ENCODE data around the gene EFEMP2.

Gene EFEMP2

DNA sequence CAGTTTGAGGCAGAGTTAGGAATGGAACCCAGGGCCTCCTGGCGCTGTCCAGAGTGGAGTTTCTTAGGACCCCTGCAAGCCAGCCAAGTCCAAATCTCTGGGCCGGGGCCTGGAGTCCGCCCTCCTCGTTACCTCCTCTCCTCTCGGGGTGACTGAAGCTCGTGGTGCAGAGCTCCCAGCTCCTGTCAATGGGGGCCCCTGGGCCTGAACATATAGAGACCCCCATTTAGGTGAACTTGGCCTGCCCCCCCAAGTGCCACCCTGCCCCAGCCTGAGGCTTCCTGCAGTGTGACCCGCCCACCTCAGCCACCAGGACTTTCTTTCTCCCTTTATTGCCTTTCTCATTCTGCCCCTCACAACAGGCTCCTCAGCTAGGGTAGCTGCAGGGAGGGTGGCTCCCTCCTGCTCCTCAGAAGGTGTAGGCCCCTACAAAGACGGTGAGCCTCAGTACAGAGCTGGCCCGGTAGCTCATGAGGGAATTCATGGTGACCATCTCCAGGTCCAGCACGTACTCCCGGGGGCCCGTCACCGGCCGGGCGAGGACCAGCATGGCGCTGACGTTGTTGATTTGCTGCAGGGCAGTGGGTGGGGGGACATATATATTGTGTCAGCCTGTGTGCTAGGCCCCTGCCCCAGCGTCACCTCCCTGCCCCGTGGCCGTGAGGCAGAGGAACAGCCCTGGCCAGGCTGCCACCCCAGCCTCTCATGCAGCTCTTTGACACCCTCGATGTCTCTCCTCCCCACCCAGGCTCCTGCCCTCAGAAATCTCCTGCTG is 5.9 kb downstream of the EFEMP2 start:
- no peak for DNase-seq (ENCODE audit: low spot score)

DNA sequence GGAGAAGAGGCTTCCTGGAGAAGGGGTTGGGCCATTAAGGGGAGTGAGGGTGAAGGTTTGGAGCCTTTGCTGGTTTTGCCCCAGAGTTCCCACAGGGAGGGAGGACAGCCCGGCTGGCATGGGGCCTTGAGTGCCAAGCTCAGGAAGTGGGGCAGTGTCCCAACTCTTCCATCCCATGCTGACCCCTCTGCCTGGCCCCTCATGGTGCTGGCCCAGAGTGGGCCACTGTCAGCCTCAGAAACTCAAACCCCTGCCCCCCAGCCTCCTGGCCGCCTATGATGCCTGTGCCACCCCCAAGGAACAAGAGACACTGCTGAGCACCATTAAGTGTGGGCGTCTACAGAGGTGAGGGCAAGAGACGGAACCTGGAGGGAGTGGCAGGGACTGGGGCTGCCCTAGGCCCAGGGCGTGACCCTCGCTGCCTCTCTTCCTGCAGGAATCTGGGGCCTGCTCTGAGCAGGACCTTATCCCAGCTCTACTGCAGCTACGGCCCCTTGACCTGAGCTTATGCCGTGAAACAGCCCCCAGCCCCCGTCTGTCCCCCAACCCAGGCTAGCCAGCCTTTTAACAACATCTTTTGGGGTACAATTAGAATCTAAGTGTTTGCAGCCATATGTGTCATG is 6.9 kb downstream of the EFEMP2 start:
- DNase-seq (ENCODE audit: low spot score): no peak

DNA sequence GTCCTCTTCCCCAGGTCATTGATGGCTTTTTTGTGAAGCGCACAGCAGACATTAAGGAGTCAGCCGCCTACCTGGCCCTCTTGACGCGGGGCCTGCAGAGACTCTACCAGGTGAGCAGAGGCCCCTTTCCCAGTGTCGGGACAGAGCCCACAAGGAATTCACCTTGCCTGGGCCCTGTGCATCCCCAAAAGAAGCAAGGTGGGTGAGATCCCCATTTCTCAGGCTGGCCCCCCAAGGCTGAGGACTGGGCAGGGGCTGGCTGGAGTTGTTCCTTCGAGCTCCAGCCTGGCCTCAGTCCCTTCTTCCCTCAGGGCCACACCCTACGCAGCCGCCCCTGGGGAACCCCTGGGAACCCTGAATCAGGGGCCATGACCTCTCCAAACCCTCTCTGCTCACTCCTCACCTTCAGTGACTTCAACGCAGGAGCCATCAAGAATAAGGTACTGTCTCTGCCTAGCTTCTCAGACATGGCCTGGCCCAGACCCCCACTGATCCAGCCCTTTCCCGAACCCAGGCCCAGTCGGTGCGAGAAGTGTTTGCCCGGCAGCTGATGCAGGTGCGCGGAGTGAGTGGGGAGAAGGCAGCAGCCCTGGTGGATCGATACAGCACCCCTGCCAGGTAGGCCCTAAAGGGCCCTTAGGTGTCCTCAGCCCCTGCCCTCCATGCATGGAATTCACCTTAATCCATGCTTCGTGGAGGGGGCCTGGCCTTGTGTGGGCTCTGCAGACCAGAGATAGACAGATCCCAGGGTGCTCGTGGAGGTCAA is 7.7 kb downstream of the EFEMP2 start:
- DNase-seq (ENCODE audit: low spot score): no peak

DNA sequence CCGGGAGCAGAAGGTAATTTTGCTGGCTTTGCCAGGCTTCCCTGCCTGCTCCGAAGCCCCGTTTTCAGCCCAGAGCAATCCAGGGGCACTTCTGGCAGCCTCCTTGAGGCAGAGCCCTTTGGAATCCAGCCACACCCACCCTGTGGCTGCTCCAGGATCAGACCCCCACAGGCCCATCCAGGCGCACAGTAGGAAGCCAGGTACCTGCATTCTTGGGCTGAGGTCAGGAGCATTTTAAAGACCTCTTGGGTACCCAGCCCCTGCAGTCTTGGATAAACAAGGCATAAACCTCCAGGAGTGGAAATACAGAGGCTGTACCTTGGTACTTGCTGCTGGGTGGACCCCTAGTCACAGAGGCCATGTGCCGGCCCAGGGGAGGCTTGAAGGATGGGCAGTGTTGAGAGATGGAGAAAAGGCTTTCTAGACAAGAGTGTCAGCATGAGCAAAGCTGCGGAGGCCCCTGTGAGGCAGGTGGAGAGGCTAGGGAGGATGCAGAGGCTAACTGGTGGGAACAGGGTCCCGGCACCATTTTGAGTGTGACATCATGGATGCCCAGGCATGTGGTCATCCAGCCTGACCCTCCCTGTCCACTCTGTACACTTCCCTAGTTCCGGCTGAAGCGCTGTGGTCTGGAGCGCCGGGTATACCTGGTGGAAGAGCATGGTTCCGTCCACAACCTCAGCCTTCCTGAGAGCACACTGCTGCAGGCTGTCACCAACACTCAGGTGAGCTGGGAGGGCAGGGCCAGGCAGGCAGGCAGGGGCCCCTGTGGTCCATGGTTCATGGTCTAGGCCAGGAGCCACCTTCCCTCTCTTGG is 8.5 kb downstream of the EFEMP2 start:
- no peak for DNase-seq (ENCODE audit: low spot score)

DNA sequence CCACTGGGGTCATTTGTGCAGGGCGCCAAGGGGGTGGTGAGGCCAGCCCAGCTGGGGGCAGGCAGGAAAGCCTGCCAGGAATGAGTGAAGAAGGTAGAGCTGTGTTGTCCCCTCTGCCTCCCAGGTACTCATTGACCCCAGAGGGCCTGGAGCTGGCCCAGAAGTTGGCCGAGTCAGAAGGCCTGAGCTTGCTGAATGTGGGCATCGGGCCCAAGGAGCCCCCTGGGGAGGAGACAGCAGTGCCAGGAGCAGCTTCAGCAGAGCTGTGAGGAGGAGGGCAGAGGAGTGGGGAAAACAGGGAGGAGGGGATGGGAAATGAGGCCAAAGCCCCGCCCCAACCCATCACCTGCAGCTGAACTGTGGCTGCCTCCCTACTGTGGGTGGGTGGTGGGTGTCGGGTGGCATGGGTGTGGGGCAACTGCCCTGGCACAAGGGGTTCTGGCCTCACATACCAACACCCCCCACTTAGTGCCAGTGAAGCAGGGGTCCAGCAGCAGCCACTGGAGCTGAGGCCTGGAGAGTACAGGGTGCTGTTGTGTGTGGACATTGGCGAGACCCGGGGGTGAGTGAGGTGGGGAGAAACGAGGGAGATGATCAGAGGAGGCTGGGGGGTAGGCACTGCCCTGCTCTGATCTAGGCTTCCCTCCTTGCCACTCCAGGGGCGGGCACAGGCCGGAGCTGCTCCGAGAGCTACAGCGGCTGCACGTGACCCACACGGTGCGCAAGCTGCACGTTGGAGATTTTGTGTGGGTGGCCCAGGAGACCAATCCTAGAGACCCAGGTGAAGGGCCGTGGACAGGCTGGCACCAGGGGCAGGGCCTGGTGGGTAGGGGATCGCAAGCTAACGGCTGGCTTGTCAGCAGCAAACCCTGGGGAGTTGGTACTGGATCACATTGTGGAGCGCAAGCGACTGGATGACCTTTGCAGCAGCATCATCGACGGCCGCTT is 9.4 kb downstream of the EFEMP2 start:
- DNase-seq (ENCODE audit: low spot score): no peak

DNA sequence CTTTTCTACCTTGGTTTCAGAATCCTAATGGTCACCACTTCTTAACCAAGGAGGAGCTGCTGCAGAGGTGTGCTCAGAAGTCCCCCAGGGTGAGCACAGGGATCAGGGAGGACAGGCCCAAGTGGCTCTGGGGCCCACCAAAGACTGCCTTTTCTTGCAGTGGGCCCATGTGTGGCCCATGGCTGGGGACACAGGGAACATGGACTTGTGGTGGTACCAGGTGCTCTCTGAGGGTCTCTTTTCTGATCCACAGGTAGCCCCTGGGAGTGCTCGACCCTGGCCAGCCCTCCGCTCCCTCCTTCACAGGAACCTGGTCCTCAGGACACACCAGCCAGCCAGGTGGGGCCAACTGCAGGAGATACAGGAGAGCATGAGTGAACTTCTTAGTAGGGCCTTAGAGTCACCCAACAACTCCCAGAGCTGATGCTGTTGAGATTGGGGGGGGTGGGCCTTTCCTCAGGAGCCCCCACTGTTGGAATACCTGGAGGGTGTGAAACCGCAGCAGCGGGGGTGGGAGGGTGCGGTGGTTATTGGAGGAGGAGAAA is 10.3 kb downstream of the EFEMP2 start:
- DNase-seq (ENCODE audit: low spot score): no peak

DNA sequence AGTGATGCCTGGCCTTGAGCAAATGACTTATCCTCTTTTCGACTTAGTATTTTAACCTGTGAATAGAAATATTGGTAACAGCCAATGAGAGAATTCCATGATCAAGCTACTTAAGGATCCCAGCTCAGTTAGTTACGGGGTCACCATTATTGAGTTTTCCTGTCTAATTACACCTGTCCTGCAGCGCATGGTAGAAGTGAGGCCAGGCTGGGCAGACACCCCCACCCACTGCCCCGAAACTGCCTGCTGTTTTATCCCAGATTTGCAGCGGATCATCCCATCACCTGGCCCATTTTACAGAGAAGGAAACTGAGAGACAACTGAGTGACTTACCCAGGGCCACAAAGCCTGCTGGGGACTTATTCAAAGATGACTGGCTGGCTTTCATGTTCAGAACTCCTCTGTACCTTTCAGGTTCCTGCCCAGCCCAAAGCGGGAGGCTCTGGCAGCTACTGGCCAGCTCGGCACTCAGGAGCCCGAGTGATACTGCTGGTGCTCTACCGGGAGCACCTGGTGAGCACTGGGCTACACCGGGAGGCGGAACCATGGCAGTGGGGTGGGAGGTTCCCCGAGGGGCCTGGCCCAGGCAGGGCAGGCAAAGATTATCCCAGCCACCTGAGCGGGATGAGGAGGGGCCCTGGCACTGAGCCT is 10.9 kb downstream of the EFEMP2 start:
- DNase-seq (ENCODE audit: low spot score): no peak

DNA sequence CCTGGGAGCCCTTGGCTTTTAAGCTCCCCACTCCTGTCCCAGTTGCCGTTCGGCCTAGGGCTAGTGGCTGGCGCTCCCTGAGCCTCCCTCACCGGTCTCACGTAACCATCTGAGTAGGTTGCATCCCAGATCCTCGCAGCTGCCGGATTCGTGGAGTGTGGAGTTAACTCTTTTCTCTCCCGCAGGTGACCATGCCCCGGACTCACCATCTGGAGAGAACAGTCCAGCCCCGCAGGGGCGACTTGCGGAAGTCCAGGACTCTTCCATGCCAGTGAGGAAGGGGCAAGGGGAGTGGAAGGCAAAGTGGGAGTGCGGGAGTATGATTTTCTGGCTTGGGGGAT is 11.5 kb downstream of the EFEMP2 start:
- DNase-seq (ENCODE audit: low spot score): no peak

DNA sequence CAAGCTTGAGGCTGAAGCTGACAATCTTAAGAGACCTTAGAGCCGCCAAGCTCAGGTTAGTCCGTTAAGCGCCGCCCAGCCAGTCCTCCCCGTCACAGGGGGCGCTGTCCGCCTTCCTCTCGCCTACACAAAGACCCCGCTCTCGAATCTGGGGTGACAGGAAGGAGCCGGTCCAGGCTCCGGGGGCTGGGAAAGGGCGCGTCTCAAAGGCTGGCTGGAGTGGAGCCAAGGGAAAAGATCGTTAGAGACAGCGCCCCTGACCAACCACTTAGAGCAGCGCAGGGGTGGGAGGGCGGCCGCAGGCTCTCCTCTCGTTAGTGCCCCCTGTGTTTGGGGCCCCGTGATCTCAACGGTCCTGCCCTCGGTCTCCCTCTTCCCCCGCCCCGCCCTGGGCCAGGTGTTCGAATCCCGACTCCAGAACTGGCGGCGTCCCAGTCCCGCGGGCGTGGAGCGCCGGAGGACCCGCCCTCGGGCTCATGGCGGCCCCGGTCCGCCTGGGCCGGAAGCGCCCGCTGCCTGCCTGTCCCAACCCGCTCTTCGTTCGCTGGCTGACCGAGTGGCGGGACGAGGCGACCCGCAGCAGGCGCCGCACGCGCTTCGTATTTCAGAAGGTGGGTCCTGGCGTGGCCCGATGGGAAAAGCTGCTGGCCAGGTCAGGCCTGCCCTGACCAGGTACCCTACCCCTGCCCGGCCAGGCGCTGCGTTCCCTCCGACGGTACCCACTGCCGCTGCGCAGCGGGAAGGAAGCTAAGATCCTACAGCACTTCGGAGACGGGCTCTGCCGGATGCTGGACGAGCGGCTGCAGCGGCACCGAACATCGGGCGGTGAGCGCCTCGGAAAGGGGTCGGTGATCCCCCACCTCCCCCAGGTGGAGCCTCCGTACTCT is 12.1 kb downstream of the EFEMP2 start, which contains the start of gene MUS81:
TSS of gene MUS81 (plus strand) at position 156 of the 887 bp plus-strand sequence. CDS start at position 477, 321 bp downstream.
- peak; percentile 89 for DNase-seq (ENCODE audit: low spot score)

DNA sequence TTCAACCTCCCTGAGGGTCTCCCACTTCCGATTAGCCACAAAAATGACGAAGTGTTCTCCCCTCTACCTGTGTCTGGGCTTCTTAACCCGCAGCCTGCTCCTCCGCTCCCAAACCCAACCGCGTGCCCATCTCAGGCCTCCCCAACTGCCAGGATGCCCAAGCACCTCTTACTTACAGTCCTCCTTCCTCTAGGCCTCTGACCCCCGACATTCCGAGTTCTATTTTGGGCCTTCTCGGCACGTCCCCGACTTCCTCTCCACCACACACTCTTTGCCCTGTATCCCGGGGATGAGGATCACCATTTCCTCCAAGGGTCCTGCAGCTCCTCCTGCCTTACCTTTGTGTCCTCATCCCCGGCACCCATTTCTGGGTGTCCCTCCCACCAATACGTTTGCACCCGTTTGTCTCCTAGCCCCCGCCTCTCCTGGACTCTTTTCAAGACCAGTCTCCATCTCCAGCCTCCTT is 12.8 kb downstream of the EFEMP2 start:
- no peak for DNase-seq (ENCODE audit: low spot score)

DNA sequence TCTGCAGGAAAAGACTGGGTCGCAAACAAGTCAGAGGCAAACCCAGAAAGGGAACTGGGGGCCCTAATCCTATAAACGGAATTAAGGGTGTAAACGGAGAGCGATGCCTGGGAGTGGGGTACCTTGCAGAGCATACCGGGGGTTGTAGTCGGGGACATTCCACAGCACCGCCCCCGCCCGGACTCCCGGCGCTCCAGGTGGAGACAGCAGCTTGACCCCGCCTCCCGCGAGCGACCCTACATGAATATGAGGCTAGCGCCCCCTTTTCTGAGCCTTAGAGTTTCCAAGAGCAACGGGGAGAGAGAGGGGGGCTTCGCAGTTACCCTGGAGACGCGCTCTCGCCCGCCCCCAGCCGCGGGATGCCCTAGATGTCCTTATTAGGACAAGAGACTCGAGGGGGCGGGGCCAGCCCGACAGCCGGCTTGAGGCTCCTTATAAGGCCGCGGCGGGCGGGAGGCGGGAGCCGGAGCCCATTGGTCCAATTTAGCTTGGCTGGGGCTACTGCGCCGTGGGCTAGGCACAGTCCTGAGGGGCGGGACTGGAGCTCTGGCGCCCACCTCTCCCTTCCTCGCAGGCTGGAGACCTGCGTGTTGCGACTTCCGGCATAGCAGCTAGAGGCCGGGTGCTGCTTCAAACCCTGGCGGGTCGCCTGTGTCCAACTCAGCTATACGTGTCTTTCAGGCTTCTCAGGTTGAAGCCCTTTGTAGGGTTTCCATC is 13.3 kb downstream of the EFEMP2 start:
- DNase-seq (ENCODE audit: low spot score): peak; percentile 93

DNA sequence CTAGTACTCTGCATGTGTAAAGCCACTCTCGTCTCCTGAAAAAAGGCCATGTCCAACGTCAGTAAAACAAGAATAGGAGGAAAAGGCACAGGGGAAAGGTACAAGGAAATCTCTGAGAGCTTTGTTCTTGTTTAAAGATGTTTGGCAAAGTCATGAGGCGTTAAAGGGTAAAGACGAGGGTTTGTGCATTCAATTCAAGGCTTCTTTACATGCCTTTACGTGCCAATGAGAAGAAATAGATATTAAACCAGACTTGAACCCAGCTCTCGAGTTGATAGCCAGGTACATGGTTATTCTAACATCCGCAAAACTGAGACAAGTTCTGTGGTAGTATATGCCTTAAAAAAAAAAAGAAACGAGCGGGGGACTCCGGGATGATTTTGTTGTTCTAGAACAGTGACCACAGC is 13.9 kb downstream of the EFEMP2 start:
- no peak for DNase-seq (ENCODE audit: low spot score)

DNA sequence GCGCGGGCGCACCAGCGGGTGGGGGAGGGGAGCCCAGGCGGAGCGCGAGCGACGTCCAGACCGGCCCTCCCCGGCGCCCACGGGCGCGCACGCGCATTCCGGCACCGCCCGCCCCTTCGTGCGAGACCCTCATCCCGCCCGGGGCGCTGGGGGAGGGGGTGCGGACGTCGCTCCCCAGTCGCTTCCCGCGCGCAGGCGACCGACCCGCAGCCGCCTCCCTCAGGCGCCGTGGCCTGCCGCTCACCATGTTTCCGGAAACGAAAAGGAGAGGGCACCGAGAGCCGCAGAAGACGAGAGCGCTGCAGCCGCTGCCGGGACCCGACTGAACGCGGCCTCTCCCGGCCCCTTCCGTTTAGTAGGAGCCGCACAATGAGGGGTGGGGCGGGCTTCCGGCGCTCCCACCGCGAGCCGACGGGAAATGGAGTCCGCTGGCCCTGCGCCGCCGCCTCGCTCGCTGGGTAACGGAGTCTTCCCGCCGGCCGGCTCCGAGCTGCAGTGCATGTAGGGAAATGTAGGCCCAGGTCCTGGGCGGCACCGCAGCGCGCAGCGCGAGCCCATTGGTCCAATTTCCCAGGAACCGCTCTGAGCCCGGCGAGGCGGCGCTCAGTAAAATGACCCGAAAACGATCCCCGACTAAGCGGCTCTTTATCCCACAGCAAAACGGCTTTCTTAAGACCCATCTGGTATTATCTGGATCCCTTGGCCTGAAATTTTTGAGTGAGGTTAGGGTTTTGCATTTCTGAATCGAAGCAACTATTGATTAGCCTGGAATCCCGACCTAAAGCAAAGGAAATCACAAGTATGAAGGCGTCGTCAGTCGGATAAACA is 14.5 kb downstream of the EFEMP2 start, which contains the start of gene CFL1:
TSS of gene CFL1 (minus strand) at position 328 of the 828 bp plus-strand sequence. CDS start at position 247, 81 bp downstream.
- peak; percentile 92 for DNase-seq (ENCODE audit: low spot score)

DNA sequence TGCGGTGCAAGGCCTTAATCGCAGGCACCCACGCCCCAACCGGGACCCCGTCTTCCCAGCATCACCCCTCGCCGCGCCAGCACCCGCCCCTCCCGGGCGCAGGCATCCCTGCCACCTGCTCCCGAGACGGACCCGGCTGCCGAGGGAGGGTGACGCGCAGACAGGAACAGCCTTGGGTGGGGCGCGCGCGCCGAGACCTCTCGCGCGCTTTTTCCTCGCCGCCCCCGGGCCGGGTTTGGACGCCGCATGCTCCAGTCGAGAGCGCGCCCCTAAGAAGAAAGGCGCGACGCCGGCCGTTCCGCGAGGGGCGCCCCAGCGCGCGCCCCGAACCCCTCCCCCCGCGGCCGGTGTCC is 15.1 kb downstream of the EFEMP2 start:
- DNase-seq (ENCODE audit: low spot score): no peak

DNA sequence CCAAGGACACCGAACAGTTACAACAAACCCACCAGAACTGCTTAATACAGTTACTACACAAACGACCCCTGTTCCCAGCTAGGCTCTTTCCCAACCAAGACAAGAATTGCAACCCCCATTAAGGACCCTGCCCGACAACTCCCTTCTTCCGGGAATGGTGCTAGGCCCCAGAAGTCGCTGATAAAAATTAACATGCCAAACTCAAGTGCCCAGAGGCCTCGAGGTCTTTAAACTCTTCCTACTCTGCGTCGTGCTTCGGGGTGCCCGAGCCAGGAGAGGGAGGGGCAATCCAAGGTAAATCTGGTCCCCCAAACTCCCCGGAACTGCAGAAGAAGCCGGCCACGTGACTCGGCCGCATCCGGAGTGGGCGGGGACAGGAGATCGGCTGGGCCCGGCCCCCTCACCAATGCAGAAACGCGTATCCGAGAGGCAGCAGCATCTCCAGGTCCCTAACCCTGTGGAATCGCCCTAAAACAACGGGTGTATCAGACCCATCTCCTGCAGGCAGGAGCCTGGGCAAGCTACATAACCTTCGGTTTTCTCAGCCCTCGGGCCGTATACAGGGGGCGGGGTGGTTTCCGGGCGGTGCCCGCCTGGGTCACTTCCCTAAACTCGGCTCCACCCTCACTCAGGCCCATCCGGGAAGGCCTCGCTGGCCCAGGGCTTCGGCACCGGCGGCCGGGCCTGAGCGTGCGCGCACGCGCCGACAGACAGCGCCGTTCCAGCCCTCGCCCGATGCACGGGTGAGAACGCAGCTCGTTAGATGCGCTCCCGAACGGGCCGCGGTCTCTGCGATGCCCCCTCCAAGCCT is 15.7 kb downstream of the EFEMP2 start:
- peak; percentile 83 for DNase-seq (ENCODE audit: low spot score)

DNA sequence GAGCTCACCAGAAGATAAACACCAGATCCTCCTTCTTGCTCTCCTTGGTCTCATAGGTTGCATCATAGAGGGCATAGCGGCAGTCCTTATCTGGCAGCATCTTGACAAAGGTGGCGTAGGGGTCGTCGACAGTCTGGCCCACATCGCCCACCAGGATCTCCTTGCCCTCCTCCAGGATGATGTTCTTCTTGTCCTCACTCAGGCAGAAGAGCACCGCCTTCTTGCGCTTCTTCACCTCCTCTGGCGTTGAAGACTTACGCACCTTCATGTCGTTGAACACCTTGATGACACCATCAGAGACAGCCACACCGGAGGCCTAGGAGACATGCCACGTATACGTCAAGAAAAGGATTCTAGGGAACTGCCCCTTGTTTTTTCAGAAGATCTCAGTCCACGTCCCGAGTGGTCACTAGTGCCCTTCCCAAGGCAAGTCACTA is 16.7 kb downstream of the EFEMP2 start:
- no peak for DNase-seq (ENCODE audit: low spot score)
